HG02610 (cell line): Measurements from ENCODE around the gene FTCDNL1.

ENCODE experiments used
- ATAC-seq: cut with Tn5 transposase; IDR thresholded peaks from one replicate; pipeline ENCODE4 v1.9.1; 2021; ENCODE audit warnings: mild to moderate bottlenecking, moderate library complexity; ENCODE audit not compliant: unreplicated experiment

FTCDNL1 gene

GRCh38 chr2:199850718-199851500 lies at the start of gene FTCDNL1:
TSS of gene FTCDNL1 (minus strand) at chr2:199851192. CDS start at chr2:199848962, 2,230 bp downstream.
- ATAC-seq, result peak; percentile 96

GRCh38 chr2:199896617-199897016 lies 45.6 kb upstream of the FTCDNL1 start:
- ATAC-seq, result no peak

GRCh38 chr2:199895406-199895805 lies 44.4 kb upstream of the FTCDNL1 start:
- ATAC-seq, result no peak

DNA sequence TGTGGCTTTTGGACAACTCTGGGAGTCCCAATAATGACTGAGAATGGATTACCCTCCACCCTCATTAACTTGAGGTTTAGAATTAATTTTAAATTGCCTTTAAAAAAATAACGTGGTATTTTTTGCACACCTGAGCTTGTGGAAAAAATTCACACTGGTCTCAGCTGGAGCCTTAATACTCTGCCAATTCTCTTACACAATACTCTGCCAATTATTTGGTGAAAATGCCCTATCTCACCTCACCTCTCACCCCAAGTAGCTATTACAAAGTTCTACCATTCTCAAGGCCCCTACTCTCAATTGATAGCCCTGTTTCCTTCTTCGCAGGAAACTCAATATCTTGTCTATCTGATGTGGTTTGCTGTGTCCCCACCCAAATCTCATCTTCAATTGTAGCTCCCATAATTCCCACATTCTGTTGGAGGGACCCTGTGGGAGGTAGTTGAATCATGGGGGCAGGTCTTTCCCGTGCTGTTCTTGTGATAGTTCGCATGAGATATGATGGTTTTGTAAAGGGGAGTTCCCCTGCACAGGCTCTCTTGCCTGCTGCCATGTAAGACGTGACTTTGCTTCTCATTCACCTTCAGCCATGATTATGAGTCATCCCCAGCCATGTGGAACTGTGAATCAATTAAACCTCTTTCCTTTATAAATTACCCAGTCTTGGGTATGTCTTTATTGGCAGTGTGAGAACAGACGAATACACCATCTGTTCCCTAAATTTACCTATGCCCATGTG lies 32.7 kb upstream of the FTCDNL1 start:
- no peak for ATAC-seq

DNA sequence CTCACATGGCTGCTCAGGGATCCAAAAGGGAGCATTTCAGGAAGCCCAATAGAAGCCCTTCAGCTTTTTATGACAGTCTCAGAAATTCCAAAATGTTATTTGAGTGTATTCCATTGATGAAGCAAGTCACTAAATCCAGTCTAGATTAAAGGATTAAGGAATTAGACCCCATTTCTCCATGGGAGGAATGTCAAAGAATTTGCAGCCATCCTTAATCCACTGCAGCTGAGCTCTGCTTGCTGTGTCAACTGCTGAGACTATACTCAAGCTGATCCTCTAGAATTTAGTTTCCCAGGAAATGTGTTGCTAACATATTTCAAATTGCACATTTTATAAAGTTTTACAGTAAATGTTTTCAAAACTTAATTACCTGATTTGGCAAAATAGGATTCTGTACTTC lies 31.7 kb upstream of the FTCDNL1 start:
- ATAC-seq, result no peak

GRCh38 chr2:199875400-199875799 lies 24.4 kb upstream of the FTCDNL1 start:
- no peak for ATAC-seq

GRCh38 chr2:199874209-199874608 lies 23.2 kb upstream of the FTCDNL1 start:
- ATAC-seq, result no peak

- no peak for ATAC-seq
Measured at GRCh38 chr2:199870581-199870980, 19.6 kb upstream of the FTCDNL1 start.

DNA sequence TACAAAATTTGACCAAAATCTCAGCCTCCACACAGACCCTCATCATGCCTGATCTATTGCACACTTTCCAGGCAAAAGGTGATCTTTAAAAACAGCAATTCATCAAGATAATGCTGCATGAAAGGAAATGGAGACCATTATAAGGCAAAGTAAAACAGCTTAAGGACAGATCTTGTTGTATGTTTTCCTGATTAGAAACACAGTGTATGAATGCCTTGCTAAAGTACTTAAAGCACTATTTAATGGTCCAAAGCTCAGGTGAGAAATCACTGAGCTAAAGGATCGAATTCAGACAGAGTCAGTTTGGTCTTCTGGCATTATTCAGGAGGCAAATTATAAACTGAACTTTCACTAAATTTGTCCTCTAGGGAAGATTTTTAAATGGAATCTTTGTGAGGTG lies 18.7 kb upstream of the FTCDNL1 start:
- ATAC-seq, result no peak

- no peak for ATAC-seq
Measured at GRCh38 chr2:199869227-199869541, 18.2 kb upstream of the FTCDNL1 start.

- no peak for ATAC-seq
Measured at GRCh38 chr2:199868431-199869226, 17.6 kb upstream of the FTCDNL1 start.

- ATAC-seq, result no peak
Measured at GRCh38 chr2:199865905-199866304, 14.9 kb upstream of the FTCDNL1 start.

DNA sequence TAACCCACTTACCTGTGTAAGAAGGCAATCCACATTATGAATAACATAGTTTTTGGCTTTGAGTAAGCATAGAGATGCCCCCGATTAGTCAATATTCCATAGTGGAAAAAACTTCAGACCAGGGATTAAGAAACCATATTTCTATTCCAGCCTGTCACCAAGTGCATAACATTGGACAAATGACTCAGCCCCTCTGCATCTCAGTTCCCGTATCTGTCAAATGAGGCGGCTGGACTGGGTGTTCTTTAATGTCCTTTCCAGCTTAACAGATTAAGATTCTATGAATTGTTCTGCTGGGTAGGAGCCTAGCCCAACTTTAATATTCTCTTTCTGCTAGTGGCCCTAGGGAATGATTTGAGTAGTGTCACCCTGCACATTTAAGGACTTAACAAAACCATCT lies 11.8 kb upstream of the FTCDNL1 start:
- no peak for ATAC-seq

DNA sequence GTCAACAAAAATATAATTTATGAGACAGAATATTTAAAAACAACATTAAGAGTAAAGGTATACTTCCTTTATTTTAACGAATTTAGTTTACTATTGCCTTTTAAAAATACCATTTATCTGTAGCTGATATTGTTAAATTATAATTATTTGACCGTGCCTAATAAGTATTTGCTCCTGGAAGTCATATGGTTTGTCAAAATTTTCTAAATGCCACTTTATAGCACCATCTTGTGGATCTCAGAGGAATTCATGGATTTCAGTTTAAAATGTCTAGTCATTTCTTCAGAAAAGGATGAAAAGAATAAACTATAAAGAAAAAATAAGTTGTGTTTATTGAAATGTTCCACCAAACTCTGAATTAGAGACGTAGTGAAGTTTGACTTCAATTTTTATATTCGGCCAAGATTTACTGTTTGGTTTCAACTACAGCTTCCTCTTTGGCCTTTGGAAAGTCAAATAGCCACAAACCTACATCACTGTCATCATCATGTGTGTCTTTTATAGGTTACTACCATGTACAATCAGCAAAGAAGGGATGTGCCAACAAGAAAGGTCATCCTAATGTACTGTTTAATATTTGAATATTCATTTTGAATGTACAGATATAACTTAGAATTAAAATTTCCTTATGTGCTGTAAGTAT lies 10.3 kb upstream of the FTCDNL1 start:
- no peak for ATAC-seq

DNA sequence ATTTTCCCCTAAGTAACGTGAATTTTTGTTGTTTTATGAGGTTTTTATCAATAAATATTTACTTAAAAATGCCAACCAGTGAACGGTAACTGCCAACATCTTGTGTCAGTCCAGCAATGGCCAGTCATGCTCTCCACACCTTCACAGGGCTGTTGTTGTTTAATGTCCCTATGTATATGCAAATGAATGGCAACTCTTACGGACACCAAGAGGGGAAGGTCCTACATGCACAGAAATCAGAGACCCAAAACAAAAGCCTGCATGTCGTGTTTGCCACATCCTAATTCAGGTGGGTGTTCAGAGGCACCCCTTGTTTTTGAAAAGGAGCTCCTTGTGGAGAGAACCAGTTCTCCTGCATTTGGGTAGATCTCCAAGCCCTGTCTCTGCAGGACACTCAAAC lies 4.8 kb upstream of the FTCDNL1 start:
- no peak for ATAC-seq

GRCh38 chr2:199851883-199852282 lies 891 bp upstream of the FTCDNL1 start:
- ATAC-seq, result no peak

DNA sequence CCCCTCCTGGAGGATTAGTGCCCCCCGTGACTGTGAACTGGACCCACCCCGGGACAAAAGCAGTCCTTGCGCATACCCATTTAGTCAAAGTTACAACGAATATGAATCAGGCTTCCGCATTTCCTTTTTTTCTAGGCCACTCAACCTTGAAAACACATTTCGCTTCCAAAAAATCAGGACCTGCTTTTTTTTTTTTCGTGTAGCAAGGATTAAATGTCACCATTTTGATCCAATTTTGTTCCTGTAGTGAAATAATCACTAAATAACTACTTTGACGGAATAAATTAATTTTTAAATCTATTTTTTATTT lies 464 bp upstream of the FTCDNL1 start:
- ATAC-seq, result no peak

- no peak for ATAC-seq
Measured at GRCh38 chr2:199850218-199850717, 724 bp downstream of the FTCDNL1 start.

DNA sequence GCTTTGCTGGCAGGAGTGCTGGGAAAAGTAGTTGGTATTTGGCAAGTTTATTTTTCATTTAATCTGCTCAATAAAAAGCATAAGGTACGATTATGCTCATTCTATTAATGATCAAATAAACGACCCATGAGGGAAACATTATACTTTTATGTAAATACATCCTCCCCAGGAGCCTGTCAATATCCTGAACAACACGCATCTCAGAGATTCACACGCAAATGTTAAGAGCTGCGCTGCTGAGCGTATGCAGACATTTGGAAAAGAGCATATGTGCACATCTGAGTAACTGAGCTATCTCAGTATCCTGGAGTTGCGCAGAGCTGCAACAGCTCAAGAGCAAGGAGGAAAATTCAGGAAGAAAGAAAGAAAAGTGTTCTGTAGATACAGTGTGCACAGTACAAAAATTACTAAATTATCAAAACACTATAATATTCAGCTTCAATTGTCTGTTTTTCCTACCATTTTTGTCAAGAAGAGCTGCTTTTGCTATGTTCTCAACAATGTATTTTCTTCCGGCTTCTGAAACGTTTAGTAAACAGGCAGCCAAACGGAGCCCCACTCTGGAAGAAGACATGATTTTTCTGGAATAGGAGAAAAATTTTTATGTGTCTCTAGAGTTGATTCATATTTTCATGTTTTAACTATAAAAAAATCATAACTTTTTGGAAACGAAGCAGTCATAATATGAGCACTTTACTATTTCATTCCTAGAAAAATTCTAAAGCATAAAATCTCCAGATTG lies 2.4 kb downstream of the FTCDNL1 start:
- ATAC-seq, result no peak

DNA sequence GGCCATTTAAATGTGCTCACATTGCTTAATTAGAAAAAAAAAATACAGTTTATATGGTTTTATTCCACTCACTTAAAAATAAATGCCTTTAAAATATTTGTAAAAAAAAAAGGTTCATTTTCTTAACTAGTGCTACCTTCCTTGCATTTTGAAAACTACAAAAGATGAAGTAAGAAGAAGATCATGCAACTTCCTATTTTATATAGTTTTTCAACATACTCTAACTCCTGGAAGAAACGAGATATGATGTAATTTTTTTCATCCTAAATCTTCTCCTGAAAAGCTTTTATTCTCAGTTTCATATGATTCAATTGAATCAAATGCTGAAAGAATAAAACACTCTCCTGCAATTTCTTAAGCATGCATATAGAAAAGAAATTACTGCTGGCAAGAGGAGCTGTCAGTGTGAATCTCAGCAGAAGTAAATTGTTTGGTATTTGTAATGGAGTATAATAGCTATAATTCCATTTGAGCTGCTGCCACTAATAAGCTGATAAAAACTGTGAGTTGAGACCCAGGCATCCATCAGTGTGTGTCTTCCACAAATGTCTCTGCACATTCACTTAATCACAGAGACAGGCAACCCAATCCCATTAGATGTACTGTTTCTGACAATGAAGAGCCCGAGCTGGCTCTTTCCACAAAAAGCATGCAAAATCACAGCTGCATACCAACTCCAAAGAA lies 3.7 kb downstream of the FTCDNL1 start:
- no peak for ATAC-seq
